Neural cell (in vitro differentiated cells): ENCODE results near the gene DPM2. TPM values are rescaled to one million over a fixed set of nuclear protein-coding genes. Genes with fewer than 3 reads are reported as not detected.

Experiments used
- H2AFZ ChIP-seq: fragments of 200-600, 300-800 bp; sonication (generic), shearing (Covaris generic); 2 replicates; pipeline ENCODE4 v1.6.0; 2014; ENCODE audit warnings: low read depth, mild to moderate bottlenecking, antibody characterized with exemption, low read length, moderate library complexity
- H3F3A ChIP-seq: fragments of 200-600 bp; shearing (Covaris generic); 2 replicates; pipeline ENCODE4 v1.6.1; 2016; ENCODE audit warnings: mild to moderate bottlenecking, moderate library complexity, mixed read lengths, antibody characterized with exemption, low read length; ENCODE audit not compliant: insufficient read depth, poor library complexity, severe bottlenecking
- H3K27ac ChIP-seq: fragments of 200-600, 300-800 bp; sonication (generic), shearing (Covaris generic); 2 replicates; pipeline ENCODE4 v1.5.1; 2014; ENCODE audit warnings: mild to moderate bottlenecking, low read length, moderate library complexity
- H3K27me3 ChIP-seq: fragments of 300-800, 200-600 bp; sonication (generic), shearing (Covaris generic); 2 replicates; pipeline ENCODE4 v1.6.0; 2014; ENCODE audit warnings: mild to moderate bottlenecking, low read depth, low read length, moderate library complexity; ENCODE audit not compliant: insufficient read depth
- H3K36me3 ChIP-seq: fragments of 300-800, 200-600 bp; sonication (generic), shearing (Covaris generic); 2 replicates; pipeline ENCODE4 v1.5.1; 2014; ENCODE audit warnings: mild to moderate bottlenecking, antibody characterized with exemption, low read length, moderate library complexity; ENCODE audit not compliant: insufficient read depth
- H3K4me2 ChIP-seq: fragments of 300-800, 200-600 bp; sonication (generic), shearing (Covaris generic); 2 replicates; pipeline ENCODE4 v1.6.0; 2014; ENCODE audit warnings: mild to moderate bottlenecking, low read length
- H3K4me3 ChIP-seq: fragments of 300-800, 200-600 bp; sonication (generic), shearing (Covaris generic); 2 replicates; pipeline ENCODE4 v1.5.1; 2014; ENCODE audit warnings: mild to moderate bottlenecking, low read length, moderate library complexity
- H3K79me2 ChIP-seq: fragments of 200-600 bp; shearing (Covaris generic); replicated peaks from 2 replicates; pipeline ENCODE4 v1.6.0; 2014; ENCODE audit warnings: mild to moderate bottlenecking, low read length, moderate library complexity; ENCODE audit not compliant: insufficient read depth
- H3K9ac ChIP-seq: fragments of 300-800, 200-600 bp; sonication (generic), shearing (Covaris generic); 2 replicates; pipeline ENCODE4 v1.6.1; 2016; ENCODE audit warnings: mild to moderate bottlenecking, low read length, mixed read lengths
- H3K9me2 ChIP-seq: fragments of 200-600 bp; shearing (Covaris generic); 2 replicates; pipeline ENCODE4 v1.6.1; 2016; ENCODE audit warnings: mild to moderate bottlenecking, low read length, mixed read lengths; ENCODE audit not compliant: insufficient read depth
- H3K9me3 ChIP-seq: fragments of 200-600, 300-800 bp; sonication (generic), shearing (Covaris generic); 2 replicates; pipeline ENCODE4 v1.6.1; 2016; ENCODE audit warnings: mild to moderate bottlenecking, mixed run types, low read length, moderate library complexity, mixed read lengths
- H4K20me1 ChIP-seq: fragments of 200-600 bp; shearing (Covaris generic); 2 replicates; pipeline ENCODE4 v1.6.1; 2016; ENCODE audit warnings: mild to moderate bottlenecking, mixed run types; ENCODE audit not compliant: insufficient read depth
- CTCF ChIP-seq: fragments of 450-650 bp; IDR thresholded peaks from 2 replicates; pipeline ENCODE4 v1.5.1; 2014; ENCODE audit warnings: antibody characterized with exemption, mild to moderate bottlenecking, moderate library complexity; ENCODE audit not compliant: poor library complexity, severe bottlenecking
- EP300 ChIP-seq: fragments of 450-650 bp; conservative IDR thresholded peaks from 2 replicates; pipeline ENCODE4 v1.6.1; 2014; ENCODE audit warnings: antibody characterized with exemption, mild to moderate bottlenecking, moderate library complexity; ENCODE audit not compliant: poor library complexity, severe bottlenecking
- EZH2 ChIP-seq: fragments of 200-600, 300-800 bp; shearing (Covaris generic), sonication (generic); IDR thresholded peaks from 2 replicates; pipeline ENCODE4 v1.6.1; 2014; ENCODE audit warnings: antibody characterized with exemption, low read length, borderline replicate concordance, mild to moderate bottlenecking; ENCODE audit not compliant: insufficient read depth, poor library complexity, severe bottlenecking
- MXI1 ChIP-seq: fragments of 450-650 bp; conservative IDR thresholded peaks from 2 replicates; pipeline ENCODE4 v1.6.1; 2014; ENCODE audit warnings: antibody characterized with exemption, mild to moderate bottlenecking; ENCODE audit not compliant: poor library complexity, severe bottlenecking
- POLR2AphosphoS5 ChIP-seq: IDR thresholded peaks from 2 replicates; pipeline ENCODE4 v1.6.1; 2012
- RAD21 ChIP-seq: fragments of 450-650 bp; conservative IDR thresholded peaks from 2 replicates; pipeline ENCODE4 v1.6.1; 2014; ENCODE audit warnings: antibody characterized with exemption, mild to moderate bottlenecking, moderate library complexity
- REST ChIP-seq: IDR thresholded peaks from 2 replicates; pipeline ENCODE4 v1.6.1; 2012; ENCODE audit warnings: borderline replicate concordance
- SMC3 ChIP-seq: fragments of 450-650 bp; conservative IDR thresholded peaks from 2 replicates; pipeline ENCODE4 v1.6.1; 2014; ENCODE audit warnings: antibody characterized with exemption, mild to moderate bottlenecking, moderate library complexity; ENCODE audit not compliant: poor library complexity
- TAF1 ChIP-seq: IDR thresholded peaks from 2 replicates; pipeline ENCODE4 v1.6.1; 2012; ENCODE audit warnings: low read depth
- polyA plus RNA-seq: library from polyadenylated mRNA; depleted of rRNA; stranded (reverse); fragments of >200 nt; gene quantifications from 2 replicates; pipeline ENCODE4 v1.2.3, GENCODE V29; 2014

DPM2 gene
- polyA plus RNA-seq, 1 donor from 2014 or later, result 30.5 TPM

- H3K9me3 ChIP-seq, result no peaks in the 10 kb centered on the region
- H3K9ac ChIP-seq, result no peak overlapping the region
- H3F3A ChIP-seq, result no peaks in the 10 kb centered on the region
- H2AFZ ChIP-seq, result no peak overlapping the region
- H3K27me3 ChIP-seq, result no peaks in the 10 kb centered on the region
- H3K4me2 ChIP-seq, result no peak overlapping the region
- H3K27ac ChIP-seq, result no peak overlapping the region
- H3K79me2 ChIP-seq, result peaks cover 17% of the 10 kb centered on the region
- H3K9me2 ChIP-seq, result no peaks in the 10 kb centered on the region
- no peaks in the 10 kb centered on the region for H3K36me3 ChIP-seq
- H4K20me1 ChIP-seq, result no peaks in the 10 kb centered on the region
- H3K4me3 ChIP-seq, result no peak overlapping the region
- TF ChIP-seq SMC3, result no peak
- TF ChIP-seq RAD21, result no peak
- no peak for TF ChIP-seq CTCF
- no peak for TF ChIP-seq POLR2AphosphoS5
- no peak for TF ChIP-seq MXI1
- TF ChIP-seq EP300, result no peak
- TF ChIP-seq TAF1, result no peak
- no peak for TF ChIP-seq EZH2
Observed at GRCh38 chr9:127959398-127959797, 21.7 kb upstream of the DPM2 start.

- no peaks in the 10 kb centered on the region for H3F3A ChIP-seq
- H3K4me2 ChIP-seq, result no peak overlapping the region
- no peak overlapping the region for H3K27ac ChIP-seq
- H2AFZ ChIP-seq, result no peak overlapping the region
- H3K79me2 ChIP-seq, result peaks cover 21% of the 10 kb centered on the region
- no peaks in the 10 kb centered on the region for H4K20me1 ChIP-seq
- no peaks in the 10 kb centered on the region for H3K36me3 ChIP-seq
- TF ChIP-seq MXI1, result no peak
- TF ChIP-seq EZH2, result no peak
- TF ChIP-seq TAF1, result no peak
- no peak for TF ChIP-seq REST
- TF ChIP-seq CTCF, result no peak
- no peak for TF ChIP-seq RAD21
- no peaks in the 10 kb centered on the region for H3K9me3 ChIP-seq
- no peaks in the 10 kb centered on the region for H3K9me2 ChIP-seq
- H3K4me3 ChIP-seq, result no peak overlapping the region
- no peak overlapping the region for H3K9ac ChIP-seq
- no peaks in the 10 kb centered on the region for H3K27me3 ChIP-seq
Observed at GRCh38 chr9:127958728-127959127, 21.1 kb upstream of the DPM2 start.
